Hepatocyte (in vitro differentiated cells): ENCODE results near the gene KCNQ1.

Experiments used
- CTCF ChIP-seq: fragments of 200-600 bp; sonication (generic); IDR thresholded peaks from 2 replicates; pipeline ENCODE4 v1.5.1; 2016; ENCODE audit warnings: antibody characterized with exemption, mild to moderate bottlenecking; ENCODE audit not compliant: poor library complexity
- EZH2 ChIP-seq: fragments of 200-600 bp; sonication (generic); IDR thresholded peaks from 2 replicates; pipeline ENCODE4 v1.6.1; 2016; ENCODE audit warnings: antibody characterized with exemption, mild to moderate bottlenecking, borderline replicate concordance

GRCh38 chr11:2767071-2767470 is 322.3 kb downstream of the KCNQ1 start:
- TF ChIP-seq CTCF (no peak), EZH2 (no peak)
